ENCODE results near the gene SCCPDH.

DNA sequence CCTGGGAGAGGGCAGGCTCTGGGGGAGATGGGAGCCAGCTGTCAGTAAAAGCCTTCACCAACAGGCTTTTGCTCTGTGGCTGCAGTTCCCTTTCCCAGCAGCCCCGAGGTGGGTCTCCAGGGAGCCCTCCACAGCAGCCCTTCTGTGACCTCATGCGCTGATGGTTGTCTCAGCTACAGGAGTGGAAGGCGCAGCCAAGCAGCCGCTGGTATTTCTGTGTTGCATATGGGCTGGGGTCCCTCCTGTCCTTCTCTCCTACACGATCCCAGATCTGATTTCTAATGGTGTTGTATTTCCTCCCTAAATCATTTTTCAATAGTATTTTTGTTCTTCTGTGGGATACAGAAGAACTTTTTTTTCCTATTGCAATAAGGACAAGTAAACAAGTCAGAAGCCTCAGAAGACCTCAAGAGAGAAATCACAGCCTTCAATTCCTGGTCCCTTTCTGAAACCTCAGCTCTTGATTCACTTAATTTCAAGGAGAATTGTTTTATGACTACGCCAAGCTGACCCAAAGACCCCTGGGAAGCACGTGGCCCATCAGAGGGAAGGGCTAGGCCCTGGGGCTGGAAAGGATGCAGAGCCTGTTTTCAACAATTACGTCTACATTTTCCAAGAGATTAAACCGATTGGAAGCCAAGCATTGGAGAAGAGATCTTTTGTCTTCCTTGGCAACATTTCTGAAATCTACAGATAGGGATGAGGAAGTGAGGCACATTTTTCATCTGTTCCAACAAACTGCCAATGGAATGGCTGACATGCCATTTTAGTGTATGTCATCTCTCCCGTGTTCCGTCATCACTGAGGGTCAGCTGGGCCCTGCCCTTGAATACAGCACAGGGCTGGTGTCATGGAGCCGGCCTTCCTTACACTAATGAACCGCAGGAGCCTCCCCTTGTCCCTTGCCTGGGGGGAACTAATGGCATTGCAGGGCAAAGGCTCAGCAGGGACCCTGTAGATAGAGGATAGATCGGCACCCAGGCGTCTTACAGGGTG is 42.0 kb upstream of the SCCPDH start:
- TF ChIP-seq CTCF (IDR thresholded peaks at IDR 0.05; ENCODE audit: low read depth, low read length, missing input control) (no peak), RAD21 (IDR thresholded peaks at IDR 0.05) (no peak), GABPA (IDR thresholded peaks at IDR 0.05 in 1 of 2, conservative IDR thresholded peaks at IDR 0.05 in 1 of 2) (no peak), YY1 (IDR thresholded peaks at IDR 0.05) (no peak), FOXA2 (IDR thresholded peaks at IDR 0.05) (no peak), RXRA (IDR thresholded peaks at IDR 0.05) (no peak), MAX (IDR thresholded peaks at IDR 0.05) (no peak)
- TF ChIP-seq, protein P1, sequence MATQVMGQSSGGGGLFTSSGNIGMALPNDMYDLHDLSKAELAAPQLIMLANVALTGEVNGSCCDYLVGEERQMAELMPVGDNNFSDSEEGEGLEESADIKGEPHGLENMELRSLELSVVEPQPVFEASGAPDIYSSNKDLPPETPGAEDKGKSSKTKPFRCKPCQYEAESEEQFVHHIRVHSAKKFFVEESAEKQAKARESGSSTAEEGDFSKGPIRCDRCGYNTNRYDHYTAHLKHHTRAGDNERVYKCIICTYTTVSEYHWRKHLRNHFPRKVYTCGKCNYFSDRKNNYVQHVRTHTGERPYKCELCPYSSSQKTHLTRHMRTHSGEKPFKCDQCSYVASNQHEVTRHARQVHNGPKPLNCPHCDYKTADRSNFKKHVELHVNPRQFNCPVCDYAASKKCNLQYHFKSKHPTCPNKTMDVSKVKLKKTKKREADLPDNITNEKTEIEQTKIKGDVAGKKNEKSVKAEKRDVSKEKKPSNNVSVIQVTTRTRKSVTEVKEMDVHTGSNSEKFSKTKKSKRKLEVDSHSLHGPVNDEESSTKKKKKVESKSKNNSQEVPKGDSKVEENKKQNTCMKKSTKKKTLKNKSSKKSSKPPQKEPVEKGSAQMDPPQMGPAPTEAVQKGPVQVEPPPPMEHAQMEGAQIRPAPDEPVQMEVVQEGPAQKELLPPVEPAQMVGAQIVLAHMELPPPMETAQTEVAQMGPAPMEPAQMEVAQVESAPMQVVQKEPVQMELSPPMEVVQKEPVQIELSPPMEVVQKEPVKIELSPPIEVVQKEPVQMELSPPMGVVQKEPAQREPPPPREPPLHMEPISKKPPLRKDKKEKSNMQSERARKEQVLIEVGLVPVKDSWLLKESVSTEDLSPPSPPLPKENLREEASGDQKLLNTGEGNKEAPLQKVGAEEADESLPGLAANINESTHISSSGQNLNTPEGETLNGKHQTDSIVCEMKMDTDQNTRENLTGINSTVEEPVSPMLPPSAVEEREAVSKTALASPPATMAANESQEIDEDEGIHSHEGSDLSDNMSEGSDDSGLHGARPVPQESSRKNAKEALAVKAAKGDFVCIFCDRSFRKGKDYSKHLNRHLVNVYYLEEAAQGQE (IDR thresholded peaks at IDR 0.05), result no peak

Data from liver (tissue), 3 donors.